H1 (cell line): ENCODE data around the gene GLO1. TPM values are rescaled to one million over a fixed set of nuclear protein-coding genes. Genes with fewer than 3 reads are reported as not detected.

Source experiments
- CHD1 ChIP-seq: IDR thresholded peaks from 2 replicates; pipeline ENCODE4 v1.6.1; 2012; ENCODE audit warnings: low read depth, low read length, improper control_type of control experiment
- KDM4A ChIP-seq: IDR thresholded peaks from one replicate; pipeline ENCODE4 v1.7.1; 2012; ENCODE audit warnings: low read depth, mild to moderate bottlenecking, moderate library complexity, low read length, inconsistent platforms; ENCODE audit not compliant: severe bottlenecking
- RFX5 ChIP-seq: IDR thresholded peaks from 2 replicates; pipeline ENCODE4 v1.6.1; 2011; ENCODE audit warnings: low read depth, low read length, improper control_type of control experiment, borderline replicate concordance
- RNF2 ChIP-seq: fragments of 200-900, 300-1000 bp; sonication (generic); IDR thresholded peaks from 2 replicates; pipeline ENCODE4 v1.7.1; 2016; ENCODE audit warnings: borderline replicate concordance, low read depth, mild to moderate bottlenecking, antibody characterized with exemption, low read length; ENCODE audit not compliant: poor library complexity, severe bottlenecking; ENCODE audit errors: missing control alignments
- RXRA ChIP-seq: IDR thresholded peaks from 2 replicates; pipeline ENCODE4 v1.6.1; 2011; ENCODE audit warnings: low read depth, mild to moderate bottlenecking, low read length, moderate library complexity; ENCODE audit not compliant: insufficient read depth
- SIN3A ChIP-seq, 2 experiments: IDR thresholded peaks in 1 of 2; conservative IDR thresholded peaks in 1 of 2; 2 replicates each; pipeline ENCODE4 v1.6.1; 2011 to 2012; ENCODE audit warnings: low read length in 2 of 2, improper control_type of control experiment in 1 of 2, low read depth in 1 of 2, mild to moderate bottlenecking in 1 of 2
- SIRT6 ChIP-seq: IDR thresholded peaks from one replicate; pipeline ENCODE4 v1.7.1; 2012; ENCODE audit warnings: low read length, inconsistent platforms
- SP1 ChIP-seq: IDR thresholded peaks from 2 replicates; pipeline ENCODE4 v1.6.1; 2011; ENCODE audit warnings: low read depth, low read length
- SRF ChIP-seq: IDR thresholded peaks from 2 replicates; pipeline ENCODE4 v1.6.1; 2011; ENCODE audit warnings: mild to moderate bottlenecking, low read depth, low read length, moderate library complexity
- YY1 ChIP-seq: IDR thresholded peaks from 2 replicates; pipeline ENCODE4 v1.6.1; 2011; ENCODE audit warnings: low read depth, mild to moderate bottlenecking, low read length
- polyA plus RNA-seq, 7 experiments: library from polyadenylated mRNA; depleted of rRNA in 3 of 7; stranded (reverse) in 5 of 7; unstranded in 2 of 7; fragments of >200 nt in 5 of 7; fragments of 200-250 nt in 2 of 7; gene quantifications; 1 replicate in 5 of 7; 2 replicates in 1 of 7; 4 replicates in 1 of 7; pipeline versions ENCODE4 v1.2.1 to v1.2.3, GENCODE V29; 2011 to 2013; ENCODE audit warnings: missing spikeins in 2 of 7, mixed read lengths in 2 of 7
- total RNA-seq: library from RNA; stranded (reverse); fragmentation: NEBNext Ultra II Directional; extraction: Animal tissue kit (Norgen Biotek cat#: 25700); gene quantifications from 2 replicates; pipeline ENCODE4 v1.2.1, GENCODE V29; 2021
- TF ChIP-seq, protein P1 (sequence below): IDR thresholded peaks from 2 replicates; pipeline ENCODE4 v1.6.1; 2012; ENCODE audit warnings: inconsistent platforms

GLO1 gene
- total and polyA plus RNA-seq, 2 of the 8 experiments (the other 6 are each of a cell fraction or from before 2014, with no cell fraction given), result 104 to 170 TPM

DNA sequence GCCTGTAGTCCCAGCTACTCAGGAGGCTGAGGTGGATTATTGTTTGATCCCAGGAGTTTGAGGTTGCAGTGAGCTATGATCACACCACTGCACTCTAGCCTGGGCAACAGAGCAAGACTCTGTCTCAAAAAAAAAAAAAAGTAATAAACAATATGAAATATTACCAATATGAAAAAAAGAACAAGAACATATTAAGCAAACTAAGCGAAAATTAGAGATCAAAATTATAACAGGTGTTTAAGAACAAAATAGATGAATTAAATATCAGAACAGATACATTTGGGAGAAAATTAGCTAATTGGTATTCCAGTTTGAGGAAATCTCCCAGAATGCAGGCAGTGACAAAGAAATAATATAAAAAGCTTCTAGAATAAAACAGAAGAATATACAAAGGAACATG lies 23.3 kb downstream of the GLO1 start (continued):
- TF ChIP-seq SIN3A (conservative IDR thresholded peaks at IDR 0.05 in 1 of 2, IDR thresholded peaks at IDR 0.05 in 1 of 2; ENCODE audit: low read depth in 1 of 2, low read length in 2 of 2) (no peak), YY1 (no peak), KDM4A (no peak), RNF2 (no peak), CHD1 (no peak), SRF (no peak), RXRA (no peak), SP1 (no peak), SIRT6 (no peak), RFX5 (no peak)
- TF ChIP-seq, protein P1, sequence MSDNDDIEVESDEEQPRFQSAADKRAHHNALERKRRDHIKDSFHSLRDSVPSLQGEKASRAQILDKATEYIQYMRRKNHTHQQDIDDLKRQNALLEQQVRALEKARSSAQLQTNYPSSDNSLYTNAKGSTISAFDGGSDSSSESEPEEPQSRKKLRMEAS, result no peak
- TF ChIP-seq, all 59 proteins: peak for 0
